Astrocyte (in vitro differentiated cells and primary cell): Measurements from ENCODE around the gene TPM4.

Source experiments
- EZH2 ChIP-seq: IDR thresholded peaks from 2 replicates; pipeline ENCODE4 v1.6.1; 2012; ENCODE audit warnings: mild to moderate bottlenecking, low read length, inconsistent platforms; ENCODE audit not compliant: insufficient read depth
- TF ChIP-seq, protein P1 (sequence below): IDR thresholded peaks from 2 replicates; pipeline ENCODE4 v1.5.1; 2011; ENCODE audit warnings: low read depth, mild to moderate bottlenecking, inconsistent platforms, low read length, moderate library complexity; ENCODE audit not compliant: insufficient read depth

- no peak for TF ChIP-seq EZH2
- TF ChIP-seq, protein P1, sequence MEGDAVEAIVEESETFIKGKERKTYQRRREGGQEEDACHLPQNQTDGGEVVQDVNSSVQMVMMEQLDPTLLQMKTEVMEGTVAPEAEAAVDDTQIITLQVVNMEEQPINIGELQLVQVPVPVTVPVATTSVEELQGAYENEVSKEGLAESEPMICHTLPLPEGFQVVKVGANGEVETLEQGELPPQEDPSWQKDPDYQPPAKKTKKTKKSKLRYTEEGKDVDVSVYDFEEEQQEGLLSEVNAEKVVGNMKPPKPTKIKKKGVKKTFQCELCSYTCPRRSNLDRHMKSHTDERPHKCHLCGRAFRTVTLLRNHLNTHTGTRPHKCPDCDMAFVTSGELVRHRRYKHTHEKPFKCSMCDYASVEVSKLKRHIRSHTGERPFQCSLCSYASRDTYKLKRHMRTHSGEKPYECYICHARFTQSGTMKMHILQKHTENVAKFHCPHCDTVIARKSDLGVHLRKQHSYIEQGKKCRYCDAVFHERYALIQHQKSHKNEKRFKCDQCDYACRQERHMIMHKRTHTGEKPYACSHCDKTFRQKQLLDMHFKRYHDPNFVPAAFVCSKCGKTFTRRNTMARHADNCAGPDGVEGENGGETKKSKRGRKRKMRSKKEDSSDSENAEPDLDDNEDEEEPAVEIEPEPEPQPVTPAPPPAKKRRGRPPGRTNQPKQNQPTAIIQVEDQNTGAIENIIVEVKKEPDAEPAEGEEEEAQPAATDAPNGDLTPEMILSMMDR = no peak
These were observed 7.9 kb downstream of the TPM4 start for GRCh38 chr19:16084067-16084685.
